ENCODE results near the gene KCNH6. TPM values are rescaled to one million over a fixed set of nuclear protein-coding genes. Genes with fewer than 3 reads are reported as not detected.

KCNH6 gene
- total RNA-seq, 2 donors from 2014 or later: 0.78 TPM; not detected in 1

GRCh38 chr17:63530557-63531021 is 7.4 kb downstream of the KCNH6 start:
- Histone ChIP-seq H3K27ac (no peak overlapping the region), H3K27me3 (no peaks in the 10 kb centered on the region), H3K4me3 (no peak overlapping the region), H3K4me1 (no peaks in the 10 kb centered on the region), H3K9me3 (no peaks in the 10 kb centered on the region), H3K36me3 (replicated peaks in 1 of 2; ENCODE audit: insufficient read depth in 1 of 2, low read depth in 2 of 2) (no peaks in the 10 kb centered on the region)
- intact Hi-C loops (cut with DNase I): no loop called here
- DNase-seq: no peak
- no peak for TF ChIP-seq POLR2A (IDR thresholded peaks at IDR 0.05)
- no peak for TF ChIP-seq CTCF (IDR thresholded peaks at IDR 0.05)
- WGBS, 2 donors: 67 to 76% methylated on average over 1 to 3 of the region's 3 CpGs
- ATAC-seq: no peak

GRCh38 chr17:63531022-63531965 is 8.1 kb downstream of the KCNH6 start:
- TF ChIP-seq CTCF (IDR thresholded peaks at IDR 0.05) (no peak), POLR2A (IDR thresholded peaks at IDR 0.05) (no peak)
- WGBS, 2 donors: 81 to 89% methylated on average over 6 to 9 of the region's 10 CpGs
- Histone ChIP-seq H3K27me3 (no peaks in the 10 kb centered on the region), H3K9me3 (no peaks in the 10 kb centered on the region), H3K27ac (no peak overlapping the region), H3K4me1 (no peaks in the 10 kb centered on the region), H3K4me3 (no peak overlapping the region), H3K36me3 (replicated peaks in 1 of 2; ENCODE audit: insufficient read depth in 1 of 2, low read depth in 2 of 2) (no peaks in the 10 kb centered on the region)
- ATAC-seq (no peak), DNase-seq (no peak)
- intact Hi-C loops (cut with DNase I): no loop called here

DNA sequence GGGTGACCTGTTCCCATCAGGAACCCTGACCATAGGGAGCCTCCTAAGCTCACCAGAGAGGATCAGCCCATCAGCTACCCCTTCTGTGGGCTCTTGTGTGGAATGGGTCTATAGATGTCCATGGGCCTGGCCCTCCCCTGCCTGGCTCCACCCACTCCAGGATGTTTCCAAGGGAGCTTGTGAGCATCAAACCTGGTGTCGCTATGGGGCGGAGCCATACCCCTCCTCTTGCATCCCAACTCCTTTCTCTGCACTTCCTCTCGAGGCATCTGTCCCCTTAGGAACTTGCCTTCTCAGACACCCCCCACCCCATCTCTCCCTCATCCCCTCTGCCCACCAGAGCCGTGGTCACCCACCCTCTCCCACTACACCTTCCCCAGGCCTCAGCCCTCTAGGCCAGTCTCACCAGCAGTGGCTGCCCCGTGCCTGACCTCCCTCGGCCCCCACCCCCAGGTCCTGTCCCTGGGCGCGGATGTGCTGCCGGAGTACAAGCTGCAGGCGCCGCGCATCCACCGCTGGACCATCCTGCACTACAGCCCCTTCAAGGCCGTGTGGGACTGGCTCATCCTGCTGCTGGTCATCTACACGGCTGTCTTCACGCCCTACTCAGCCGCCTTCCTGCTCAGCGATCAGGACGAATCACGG is 10.4 kb downstream of the KCNH6 start:
- Histone ChIP-seq H3K27me3 (peaks cover 0 to 7% of the 10 kb centered on the region in 2 donors), H3K4me3 (no peak overlapping the region), H3K4me1 (peaks cover 6% of the 10 kb centered on the region), H3K27ac (no peak overlapping the region), H3K36me3 (replicated peaks in 1 of 2; ENCODE audit: insufficient read depth in 1 of 2, low read depth in 2 of 2) (no peaks in the 10 kb centered on the region), H3K9me3 (no peaks in the 10 kb centered on the region)
- WGBS, 2 donors: 83 to 86% methylated on average over 16 to 20 of the region's 20 CpGs
- DNase-seq (no peak), ATAC-seq (no peak)
- TF ChIP-seq CTCF (IDR thresholded peaks at IDR 0.05) (no peak), POLR2A (IDR thresholded peaks at IDR 0.05) (no peak)
- intact Hi-C loops (cut with DNase I): no loop called here

DNA sequence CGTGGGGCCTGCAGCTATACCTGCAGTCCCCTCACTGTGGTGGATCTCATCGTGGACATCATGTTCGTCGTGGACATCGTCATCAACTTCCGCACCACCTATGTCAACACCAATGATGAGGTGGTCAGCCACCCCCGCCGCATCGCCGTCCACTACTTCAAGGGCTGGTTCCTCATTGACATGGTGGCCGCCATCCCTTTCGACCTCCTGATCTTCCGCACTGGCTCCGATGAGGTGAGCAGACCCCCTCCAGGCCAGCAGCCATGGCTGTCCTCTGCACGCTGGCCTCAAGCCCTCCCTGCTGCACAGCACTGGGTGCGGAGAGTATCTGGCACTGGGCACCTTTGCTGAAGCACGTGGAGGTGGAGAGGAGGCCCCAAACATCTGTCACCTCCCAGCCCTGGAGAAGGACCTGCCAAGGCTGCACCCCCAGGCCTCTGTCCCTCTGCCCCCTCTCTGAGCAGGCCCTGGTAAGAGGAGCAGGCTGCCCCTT is 11.0 kb downstream of the KCNH6 start:
- H3K4me1 ChIP-seq: peaks cover 7% of the 10 kb centered on the region
- DNase-seq (no peak), ATAC-seq (no peak)
- intact Hi-C loops (cut with DNase I): no loop called here
- H3K36me3 ChIP-seq (replicated peaks in 1 of 2; ENCODE audit: insufficient read depth in 1 of 2, low read depth in 2 of 2): no peaks in the 10 kb centered on the region
- peaks cover 0 to 10% of the 10 kb centered on the region in 2 donors for H3K27me3 ChIP-seq
- no peaks in the 10 kb centered on the region for H3K9me3 ChIP-seq
- 79 to 82% methylated on average over 14 to 17 of the region's 17 CpGs for WGBS, 2 donors
- no peak overlapping the region for H3K27ac ChIP-seq
- TF ChIP-seq CTCF (IDR thresholded peaks at IDR 0.05) (no peak), POLR2A (IDR thresholded peaks at IDR 0.05) (no peak)
- no peak overlapping the region for H3K4me3 ChIP-seq

Data from body of pancreas (tissue), 4 donors.